NCI-H2227 treated with DMSO at 0.1 percent for 48 hours (cell line): ENCODE data around the gene SLC6A3.

Experiments
- DNase-seq: peaks from one replicate; lab custom pipeline; 2025; lab: John Stamatoyannopoulos, UW

The SLC6A3 gene

DNA sequence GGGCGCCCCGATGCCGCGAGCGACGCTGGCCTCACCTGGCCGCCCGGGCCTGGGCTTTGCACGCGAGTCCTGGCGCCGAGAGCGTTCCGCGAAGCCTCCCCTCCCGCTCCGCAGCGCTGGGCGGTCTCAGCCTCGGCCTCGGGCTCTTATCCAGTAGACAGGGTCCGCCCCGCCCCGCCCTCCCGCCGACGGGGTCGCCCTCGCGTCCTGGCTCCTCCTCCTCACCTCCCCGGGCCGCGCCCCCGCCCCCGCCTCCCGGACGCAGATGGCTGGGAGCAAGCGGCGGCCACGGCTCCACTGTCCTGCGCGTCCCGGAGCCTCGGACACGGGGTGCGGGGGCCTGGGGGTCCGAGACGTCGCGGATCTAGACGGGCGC lies at the start of gene SLC6A3:
Gene SLC6A3, minus strand, starts transcription at position 128 of the 376 bp plus-strand sequence. CDS start 2,243 bp downstream, outside the sequence.
- DNase-seq, result no peak

DNA sequence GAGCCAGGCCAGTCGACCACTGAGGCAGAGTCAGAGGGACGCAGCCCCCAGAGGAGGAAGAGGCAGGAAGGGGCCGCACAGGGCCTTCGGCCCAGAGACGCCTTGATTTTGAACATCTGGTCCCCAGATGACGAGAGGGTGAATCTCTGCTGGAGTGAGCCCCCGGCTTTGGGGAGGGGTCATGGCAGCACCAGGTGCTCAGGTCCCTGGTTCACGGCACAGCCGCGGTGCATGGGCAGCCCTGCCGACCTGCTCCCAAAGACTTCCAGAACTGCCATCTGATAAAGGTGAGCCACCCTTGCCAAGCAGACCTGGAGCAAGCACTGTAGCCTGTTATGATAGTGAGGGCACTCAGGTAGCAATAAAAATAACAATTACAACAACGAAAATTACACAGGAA lies 48.7 kb upstream of the SLC6A3 start:
- DNase-seq, result no peak

DNA sequence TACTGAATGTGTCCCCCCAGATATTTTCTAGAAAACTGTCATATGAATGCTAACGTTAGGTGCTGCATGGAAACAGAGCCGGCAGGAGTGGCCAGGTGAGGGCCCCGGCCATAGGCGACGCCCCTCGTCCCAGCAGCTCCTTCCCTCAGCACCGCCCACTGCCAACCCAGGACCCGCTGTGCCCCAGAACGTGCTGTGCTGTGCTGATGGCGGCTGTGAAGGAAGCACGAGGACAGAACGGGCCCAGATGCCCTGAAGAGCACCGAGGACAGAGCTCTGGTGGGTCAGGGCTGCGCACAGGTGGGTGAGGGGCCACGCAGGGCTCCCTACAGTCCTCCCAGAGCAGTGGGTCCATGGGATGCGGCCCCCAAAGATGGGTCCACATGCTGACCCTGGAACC lies 48.2 kb upstream of the SLC6A3 start:
- no peak for DNase-seq

GRCh38 chr5:1492757-1493156 lies 47.5 kb upstream of the SLC6A3 start:
- no peak for DNase-seq

- no peak for DNase-seq
Observed at GRCh38 chr5:1490376-1490775, 45.1 kb upstream of the SLC6A3 start.

DNA sequence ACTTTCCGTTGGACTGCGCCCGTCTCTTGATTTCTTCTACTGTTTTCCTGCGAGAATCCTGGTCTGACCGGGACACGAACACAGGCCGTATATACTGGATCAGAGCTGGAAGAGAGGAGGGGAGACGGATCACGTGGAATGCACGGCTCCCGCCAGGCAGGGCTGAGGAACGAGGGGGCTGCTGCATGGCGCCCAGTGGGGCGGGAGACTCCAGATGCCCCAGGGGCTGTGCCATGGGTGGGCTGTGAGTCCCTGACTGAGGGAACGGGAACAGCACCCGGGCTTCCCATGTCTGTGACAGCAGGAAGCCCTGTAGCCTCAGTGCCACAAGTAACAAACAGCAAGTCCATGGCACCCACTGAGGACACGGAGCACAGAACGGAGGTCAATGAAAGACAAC lies 44.5 kb upstream of the SLC6A3 start:
- no peak for DNase-seq

GRCh38 chr5:1488882-1489680 lies 43.8 kb upstream of the SLC6A3 start:
- DNase-seq, result no peak

DNA sequence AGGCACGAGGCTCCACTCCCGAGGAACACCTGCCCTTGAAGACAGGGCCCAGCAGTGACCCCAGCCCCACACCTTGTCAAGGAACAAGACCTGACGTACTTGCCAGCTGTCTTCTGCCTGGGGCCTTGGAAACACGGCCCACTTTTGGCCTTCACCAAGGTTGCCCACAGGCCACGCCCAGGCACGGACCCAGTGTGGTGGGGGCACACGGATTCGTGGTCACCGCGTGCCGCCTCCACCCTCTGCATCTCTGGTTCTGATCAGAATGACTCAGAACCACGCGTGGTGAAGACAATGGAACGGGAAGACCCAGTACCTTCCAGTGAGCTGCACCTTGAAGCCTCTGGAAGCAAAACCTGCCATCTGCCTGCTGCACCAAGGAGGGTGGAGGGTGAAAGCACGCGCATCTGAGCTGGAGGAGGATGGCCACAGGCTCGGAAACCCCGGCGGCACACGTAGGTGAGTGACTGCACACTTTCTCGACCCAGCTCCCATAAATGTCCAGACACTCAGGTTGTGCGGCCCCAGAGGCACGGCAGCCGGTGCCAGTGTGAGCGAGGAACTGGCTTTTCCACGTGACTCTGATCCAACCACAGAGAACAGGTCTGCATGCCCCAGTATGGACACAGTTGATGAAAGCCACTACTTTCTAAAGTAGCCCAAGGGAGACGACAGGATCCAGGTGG lies 42.0 kb upstream of the SLC6A3 start:
- no peak for DNase-seq

- no peak for DNase-seq
Observed at GRCh38 chr5:1486271-1486670, 41.0 kb upstream of the SLC6A3 start.

GRCh38 chr5:1485579-1486118 lies 40.4 kb upstream of the SLC6A3 start:
- no peak for DNase-seq

GRCh38 chr5:1484730-1485578 lies 39.7 kb upstream of the SLC6A3 start:
- no peak for DNase-seq

DNA sequence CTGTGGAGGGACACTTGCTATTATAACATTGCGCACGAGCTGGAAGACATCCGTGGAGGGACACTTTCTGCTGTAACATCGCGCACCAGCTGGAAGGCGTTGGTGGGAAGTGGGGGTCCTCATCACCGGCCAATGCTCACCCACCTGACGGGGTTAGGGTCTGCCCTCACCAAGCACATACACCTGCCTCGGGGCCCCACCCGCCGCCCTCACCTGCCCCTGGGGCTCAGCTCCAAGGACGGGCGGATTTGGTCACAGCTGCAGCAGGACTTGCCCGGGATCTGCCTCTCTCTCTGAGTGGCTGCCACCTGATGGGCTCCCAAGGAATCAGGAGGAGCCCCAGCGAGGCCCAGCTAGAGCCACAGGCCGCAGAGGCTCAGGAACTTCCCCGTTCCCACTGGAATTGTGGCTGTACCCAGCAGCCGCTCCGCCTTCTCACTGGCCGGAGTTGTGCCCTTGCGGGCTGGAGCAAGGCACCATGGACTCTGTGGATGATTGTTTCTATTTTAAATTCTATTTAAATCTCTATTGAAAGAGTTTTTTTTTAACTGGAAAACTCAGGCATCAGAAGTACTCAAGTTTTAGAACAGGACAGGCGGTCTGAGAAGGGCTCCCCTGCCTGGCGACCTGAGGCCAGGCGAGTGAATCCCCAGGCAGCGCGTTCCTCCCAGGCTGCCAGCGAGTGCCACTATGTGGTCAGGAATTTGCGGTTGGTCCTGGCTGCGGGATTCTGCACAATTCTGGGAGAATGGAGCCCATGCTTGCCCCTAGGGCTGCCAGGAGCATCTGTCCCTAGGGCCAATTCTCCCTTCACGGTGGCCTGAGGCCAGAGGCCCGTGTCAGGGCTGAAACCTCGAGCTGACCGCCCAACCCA lies 38.9 kb upstream of the SLC6A3 start:
- DNase-seq, result no peak

DNA sequence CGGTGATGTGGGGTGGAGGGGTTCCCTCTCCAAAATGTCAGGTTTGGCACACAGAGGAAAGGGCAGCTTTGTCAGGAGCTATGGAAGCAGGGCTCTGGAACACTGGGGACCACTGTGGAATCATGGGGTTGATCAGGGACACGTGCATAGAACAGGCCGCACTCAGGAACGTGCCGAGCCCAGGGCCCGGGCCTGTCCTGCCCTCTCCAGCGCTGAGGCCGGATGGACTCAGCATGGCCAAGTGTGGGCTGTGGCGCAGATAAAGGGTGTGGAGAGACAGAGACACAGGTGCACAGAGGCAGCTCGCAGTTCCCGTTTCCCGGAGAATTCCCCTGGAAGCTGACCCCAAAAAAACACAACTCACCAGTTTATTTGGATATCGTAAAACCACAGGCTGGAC lies 37.8 kb upstream of the SLC6A3 start:
- DNase-seq, result no peak

DNA sequence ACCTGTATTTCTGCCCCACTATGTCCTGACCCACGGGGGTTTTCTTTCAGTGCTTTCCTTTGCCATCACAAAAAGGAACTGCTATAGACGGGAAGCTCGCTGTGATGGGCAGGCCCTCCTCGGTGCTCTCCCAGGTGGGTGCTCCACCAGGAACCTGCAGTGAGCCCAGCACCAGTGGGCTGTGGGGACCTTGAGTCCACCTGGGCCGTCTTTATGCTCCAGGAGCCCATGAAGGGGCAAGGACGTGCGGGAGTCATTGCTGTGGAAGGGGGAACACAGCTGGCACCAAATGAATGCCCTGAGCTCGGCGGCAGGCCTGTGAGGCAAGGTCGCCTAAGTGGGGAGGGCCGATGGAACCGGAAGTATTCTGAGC lies 36.7 kb upstream of the SLC6A3 start:
- DNase-seq, result no peak

- no peak for DNase-seq
Observed at GRCh38 chr5:1481266-1481958, 36.2 kb upstream of the SLC6A3 start.

GRCh38 chr5:1480806-1481205 lies 35.6 kb upstream of the SLC6A3 start:
- no peak for DNase-seq

GRCh38 chr5:1480217-1480616 lies 35.0 kb upstream of the SLC6A3 start:
- DNase-seq, result no peak

- no peak for DNase-seq
Observed at GRCh38 chr5:1479581-1480188, 34.4 kb upstream of the SLC6A3 start.

DNA sequence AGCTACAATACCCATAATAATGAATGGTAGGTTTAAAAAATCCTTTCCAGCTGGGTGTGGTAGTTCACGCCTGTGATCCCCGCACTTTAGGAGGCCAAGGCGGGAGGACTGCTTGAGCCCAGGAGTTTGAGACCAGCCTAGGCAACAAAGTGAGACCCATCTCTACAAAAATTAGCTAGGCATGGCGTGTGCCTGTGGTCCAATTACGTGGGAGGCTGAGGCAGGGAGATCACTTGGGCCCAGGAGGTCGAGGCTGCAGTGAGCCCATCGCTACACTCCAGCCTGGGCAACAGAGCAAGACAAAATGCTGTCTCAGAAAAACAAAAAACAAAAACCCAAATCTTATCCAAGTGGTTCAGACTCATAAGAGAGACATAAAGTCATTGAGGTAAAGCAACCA lies 33.8 kb upstream of the SLC6A3 start:
- DNase-seq, result no peak

DNA sequence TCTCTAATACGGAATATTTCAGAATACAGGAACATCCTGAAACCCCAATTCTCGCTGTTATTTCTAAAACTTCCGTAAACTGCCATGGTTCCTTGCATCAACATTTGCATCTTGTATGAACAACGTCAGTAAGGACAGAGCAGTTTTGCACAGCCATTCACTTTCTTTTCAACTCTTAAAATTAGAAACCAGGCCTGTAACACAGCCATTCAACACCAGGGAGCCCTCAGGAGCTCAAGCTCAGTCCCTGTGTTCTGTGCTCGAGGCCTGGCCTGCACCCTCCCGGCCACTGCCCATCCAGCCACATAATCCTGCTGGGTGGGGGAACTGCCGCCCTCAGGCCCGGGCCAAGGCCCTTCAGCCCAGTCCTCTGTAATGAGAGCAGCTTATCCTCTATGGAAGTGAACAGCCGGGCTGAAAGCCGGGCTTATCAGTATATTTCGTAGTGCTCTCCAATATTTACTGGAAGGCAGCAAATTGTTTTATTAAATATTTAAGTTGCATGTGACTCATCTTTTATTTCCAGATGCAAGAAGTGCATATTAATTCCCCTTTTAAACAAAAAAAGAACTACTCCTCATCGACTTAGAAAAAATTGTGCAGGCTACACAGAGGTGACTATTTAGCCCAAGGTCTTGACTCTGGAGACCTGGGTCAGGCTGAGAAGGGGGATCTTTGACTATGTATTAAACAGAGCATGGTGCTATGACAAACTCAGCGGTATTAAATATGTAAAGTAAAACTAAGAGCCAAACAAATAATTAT lies 33.2 kb upstream of the SLC6A3 start:
- DNase-seq, result no peak
